Measurements from ENCODE around the gene DLGAP4. TPM values are rescaled to one million over a fixed set of nuclear protein-coding genes. Genes with fewer than 3 reads are reported as not detected.
A peak's percentile ranks its signal among the peaks of the same experiment; 100 is the strongest.

DLGAP4 gene
- total and polyA plus RNA-seq, 2 of the 13 experiments (the other 11 are each of a cell fraction or from before 2014, with no cell fraction given), result 15.2 to 26.7 TPM

DNA sequence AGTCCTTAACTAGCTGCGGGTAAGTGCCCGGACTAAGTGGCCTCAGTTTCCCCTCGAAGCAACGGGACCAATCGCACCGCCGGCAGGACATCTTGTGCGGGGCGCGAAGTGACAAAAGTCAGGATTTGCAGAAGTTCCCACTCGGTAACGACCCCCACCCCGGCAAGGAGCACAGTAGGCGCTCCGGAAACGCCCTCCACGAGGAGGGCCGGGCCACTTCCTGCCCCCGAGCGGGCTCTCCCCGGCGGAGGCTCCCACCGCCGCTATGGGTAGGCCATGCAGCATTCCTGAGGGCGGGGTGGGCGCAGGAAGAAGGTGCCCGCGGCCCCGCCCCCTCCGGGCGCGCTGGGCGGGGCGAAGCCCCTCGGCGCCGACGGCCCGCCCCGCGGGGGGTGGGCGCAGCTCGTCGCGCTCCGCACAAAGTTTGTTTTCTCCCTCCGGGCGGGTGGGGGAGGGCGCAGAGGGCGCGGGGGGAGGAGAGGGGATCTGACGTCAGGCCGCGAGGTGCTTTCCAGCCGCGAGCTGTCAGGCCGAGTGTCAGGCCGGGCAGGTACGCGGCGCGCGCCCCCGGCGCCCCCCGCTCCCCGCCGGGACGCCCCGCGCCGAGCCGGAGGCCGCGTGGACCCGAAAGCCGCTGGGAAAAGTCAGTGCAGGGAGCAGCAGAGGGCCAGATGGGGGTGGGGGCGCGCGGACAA is 267.1 kb downstream of the DLGAP4 start, which contains the start of gene TGIF2 (continued):
- TF ChIP-seq ZNF160 (CRISPR knock-in tag; IDR thresholded peaks at IDR 0.05), result peak; percentile 84
- TF ChIP-seq, protein P1, sequence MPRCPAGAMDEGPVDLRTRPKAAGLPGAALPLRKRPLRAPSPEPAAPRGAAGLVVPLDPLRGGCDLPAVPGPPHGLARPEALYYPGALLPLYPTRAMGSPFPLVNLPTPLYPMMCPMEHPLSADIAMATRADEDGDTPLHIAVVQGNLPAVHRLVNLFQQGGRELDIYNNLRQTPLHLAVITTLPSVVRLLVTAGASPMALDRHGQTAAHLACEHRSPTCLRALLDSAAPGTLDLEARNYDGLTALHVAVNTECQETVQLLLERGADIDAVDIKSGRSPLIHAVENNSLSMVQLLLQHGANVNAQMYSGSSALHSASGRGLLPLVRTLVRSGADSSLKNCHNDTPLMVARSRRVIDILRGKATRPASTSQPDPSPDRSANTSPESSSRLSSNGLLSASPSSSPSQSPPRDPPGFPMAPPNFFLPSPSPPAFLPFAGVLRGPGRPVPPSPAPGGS (CRISPR knock-in tag; IDR thresholded peaks at IDR 0.05), result peak; percentile 90
- TF ChIP-seq ZMYM2 (CRISPR knock-in tag; IDR thresholded peaks at IDR 0.05), result peak; percentile 62; the same call in 1 of the 2 replicates
- peak; percentile 31; the same call in 1 of the 2 replicates for TF ChIP-seq SIX1 (CRISPR knock-in tag; IDR thresholded peaks at IDR 0.05; ENCODE audit: borderline replicate concordance)
- TF ChIP-seq MEF2D (CRISPR knock-in tag; IDR thresholded peaks at IDR 0.05), result peak; percentile 79; the same call in 1 of the 2 replicates
- TF ChIP-seq SALL2 (CRISPR knock-in tag; IDR thresholded peaks at IDR 0.05), result peak; percentile 63
- TF ChIP-seq KAT2B (IDR thresholded peaks at IDR 0.05; ENCODE audit: borderline replicate concordance, low read depth, low read length), result no peak
- TF ChIP-seq ZNF792 (CRISPR knock-in tag; IDR thresholded peaks at IDR 0.05), result 0 out of 2 replicates have a peak, but pooled peaks have one; percentile 74
- no peak for TF ChIP-seq MAFK (conservative IDR thresholded peaks at IDR 0.05 in 1 of 2, IDR thresholded peaks at IDR 0.05 in 1 of 2; ENCODE audit: low read length in 2 of 2)
- peak; percentile 85 for TF ChIP-seq SRSF1 (optimal IDR thresholded peaks at IDR 0.05; ENCODE audit: low read depth, low read length)
- TF ChIP-seq, protein P2, sequence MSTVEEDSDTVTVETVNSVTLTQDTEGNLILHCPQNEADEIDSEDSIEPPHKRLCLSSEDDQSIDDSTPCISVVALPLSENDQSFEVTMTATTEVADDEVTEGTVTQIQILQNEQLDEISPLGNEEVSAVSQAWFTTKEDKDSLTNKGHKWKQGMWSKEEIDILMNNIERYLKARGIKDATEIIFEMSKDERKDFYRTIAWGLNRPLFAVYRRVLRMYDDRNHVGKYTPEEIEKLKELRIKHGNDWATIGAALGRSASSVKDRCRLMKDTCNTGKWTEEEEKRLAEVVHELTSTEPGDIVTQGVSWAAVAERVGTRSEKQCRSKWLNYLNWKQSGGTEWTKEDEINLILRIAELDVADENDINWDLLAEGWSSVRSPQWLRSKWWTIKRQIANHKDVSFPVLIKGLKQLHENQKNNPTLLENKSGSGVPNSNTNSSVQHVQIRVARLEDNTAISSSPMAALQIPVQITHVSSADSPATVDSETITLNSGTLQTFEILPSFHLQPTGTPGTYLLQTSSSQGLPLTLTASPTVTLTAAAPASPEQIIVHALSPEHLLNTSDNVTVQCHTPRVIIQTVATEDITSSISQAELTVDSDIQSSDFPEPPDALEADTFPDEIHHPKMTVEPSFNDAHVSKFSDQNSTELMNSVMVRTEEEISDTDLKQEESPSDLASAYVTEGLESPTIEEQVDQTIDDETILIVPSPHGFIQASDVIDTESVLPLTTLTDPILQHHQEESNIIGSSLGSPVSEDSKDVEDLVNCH (CRISPR knock-in tag; IDR thresholded peaks at IDR 0.05), result no peak
- TF ChIP-seq ESRRA (CRISPR knock-in tag; IDR thresholded peaks at IDR 0.05; ENCODE audit: low read depth), result peak; percentile 80
- TF ChIP-seq ZNF207 (IDR thresholded peaks at IDR 0.05; ENCODE audit: borderline replicate concordance), result no peak
- peak; percentile 64; the same call in 1 of the 2 replicates for TF ChIP-seq KAT7 (CRISPR knock-in tag; IDR thresholded peaks at IDR 0.05; ENCODE audit: borderline replicate concordance)
- TF ChIP-seq, protein P3, sequence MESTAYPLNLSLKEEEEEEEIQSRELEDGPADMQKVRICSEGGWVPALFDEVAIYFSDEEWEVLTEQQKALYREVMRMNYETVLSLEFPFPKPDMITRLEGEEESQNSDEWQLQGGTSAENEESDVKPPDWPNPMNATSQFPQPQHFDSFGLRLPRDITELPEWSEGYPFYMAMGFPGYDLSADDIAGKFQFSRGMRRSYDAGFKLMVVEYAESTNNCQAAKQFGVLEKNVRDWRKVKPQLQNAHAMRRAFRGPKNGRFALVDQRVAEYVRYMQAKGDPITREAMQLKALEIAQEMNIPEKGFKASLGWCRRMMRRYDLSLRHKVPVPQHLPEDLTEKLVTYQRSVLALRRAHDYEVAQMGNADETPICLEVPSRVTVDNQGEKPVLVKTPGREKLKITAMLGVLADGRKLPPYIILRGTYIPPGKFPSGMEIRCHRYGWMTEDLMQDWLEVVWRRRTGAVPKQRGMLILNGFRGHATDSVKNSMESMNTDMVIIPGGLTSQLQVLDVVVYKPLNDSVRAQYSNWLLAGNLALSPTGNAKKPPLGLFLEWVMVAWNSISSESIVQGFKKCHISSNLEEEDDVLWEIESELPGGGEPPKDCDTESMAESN (CRISPR knock-in tag; conservative IDR thresholded peaks at IDR 0.05), result peak; percentile 88; the same call in 1 of the 2 replicates
- TF ChIP-seq SMARCC2 (IDR thresholded peaks at IDR 0.05), result no peak

All from HepG2 (cell line).